ENCODE results near the gene PCYT1A.

Gene PCYT1A

GRCh38 chr3:196180346-196180745, 107.2 kb downstream of the PCYT1A start:
- Histone ChIP-seq H3K27ac (ENCODE audit: low read depth, low read length) (no peak overlapping the region), H3F3A (ENCODE audit: insufficient read depth) (no peaks in the 10 kb centered on the region), H3K36me3 (ENCODE audit: low read length) (no peaks in the 10 kb centered on the region), H3K4me2 (ENCODE audit: low read depth, low read length, poor library complexity, severe bottlenecking) (no peak overlapping the region), H4K20me1 (ENCODE audit: low read depth, low read length) (no peaks in the 10 kb centered on the region), H3K9me3 (ENCODE audit: insufficient read depth, low read length) (no peaks in the 10 kb centered on the region), H3K27me3 (ENCODE audit: low read length) (no peaks in the 10 kb centered on the region), H3K9ac (ENCODE audit: low read length) (no peak overlapping the region), H2AFZ (ENCODE audit: low read depth, low read length, severe bottlenecking) (no peak overlapping the region), H3K79me2 (ENCODE audit: insufficient read depth, low read length) (no peaks in the 10 kb centered on the region), H3K9me2 (replicated peaks; ENCODE audit: insufficient read depth, low read length) (no peaks in the 10 kb centered on the region), H3K4me3 (ENCODE audit: insufficient read depth, low read length, poor library complexity, severe bottlenecking) (no peak overlapping the region)
- TF ChIP-seq EZH2phosphoT487 (conservative IDR thresholded peaks at IDR 0.05; ENCODE audit: low read length) (no peak), CTCF (IDR thresholded peaks at IDR 0.05; ENCODE audit: insufficient read depth, low read length, poor library complexity, severe bottlenecking) (no peak)
